ENCODE measurements around the gene KIAA0825.

KIAA0825 gene

GRCh38 chr5:94313696-94314095 lies 304.7 kb downstream of the KIAA0825 start:
- no peaks in the 10 kb centered on the region for H3K36me3 ChIP-seq (ENCODE audit: control insufficient read depth, insufficient read depth, low read length)
- no peak for DNase-seq (ENCODE audit: extremely low read depth, insufficient read length)
- H3K4me3 ChIP-seq (replicated peaks; ENCODE audit: low read depth, low read length): no peak overlapping the region
- H3K27me3 ChIP-seq (replicated peaks; ENCODE audit: control insufficient read depth, insufficient read depth, low read length): no peaks in the 10 kb centered on the region
- no peak for TF ChIP-seq CTCF (IDR thresholded peaks at IDR 0.05; ENCODE audit: insufficient read depth, low read length, poor library complexity, severe bottlenecking)

GRCh38 chr5:94313188-94313587 lies 305.2 kb downstream of the KIAA0825 start:
- H3K4me3 ChIP-seq (replicated peaks; ENCODE audit: low read depth, low read length): no peak overlapping the region
- H3K27me3 ChIP-seq (replicated peaks; ENCODE audit: control insufficient read depth, insufficient read depth, low read length): no peaks in the 10 kb centered on the region
- no peak for DNase-seq (ENCODE audit: extremely low read depth, insufficient read length)
- TF ChIP-seq CTCF (IDR thresholded peaks at IDR 0.05; ENCODE audit: insufficient read depth, low read length, poor library complexity, severe bottlenecking): no peak
- H3K36me3 ChIP-seq (ENCODE audit: control insufficient read depth, insufficient read depth, low read length): no peaks in the 10 kb centered on the region

- TF ChIP-seq CTCF (IDR thresholded peaks at IDR 0.05; ENCODE audit: insufficient read depth, low read length, poor library complexity, severe bottlenecking): no peak
- Histone ChIP-seq H3K27me3 (replicated peaks; ENCODE audit: control insufficient read depth, insufficient read depth, low read length) (no peaks in the 10 kb centered on the region), H3K4me3 (replicated peaks; ENCODE audit: low read depth, low read length) (no peak overlapping the region), H3K36me3 (ENCODE audit: control insufficient read depth, insufficient read depth, low read length) (no peaks in the 10 kb centered on the region)
- no peak for DNase-seq (ENCODE audit: extremely low read depth, insufficient read length)
These were observed 306.1 kb downstream of the KIAA0825 start for GRCh38 chr5:94312298-94312697.

GRCh38 chr5:94310833-94311232 lies 307.6 kb downstream of the KIAA0825 start:
- no peak for DNase-seq (ENCODE audit: extremely low read depth, insufficient read length)
- Histone ChIP-seq H3K36me3 (ENCODE audit: control insufficient read depth, insufficient read depth, low read length) (no peaks in the 10 kb centered on the region), H3K27me3 (replicated peaks; ENCODE audit: control insufficient read depth, insufficient read depth, low read length) (no peaks in the 10 kb centered on the region), H3K4me3 (replicated peaks; ENCODE audit: low read depth, low read length) (no peak overlapping the region)
- no peak for TF ChIP-seq CTCF (IDR thresholded peaks at IDR 0.05; ENCODE audit: insufficient read depth, low read length, poor library complexity, severe bottlenecking)

- Histone ChIP-seq H3K36me3 (ENCODE audit: control insufficient read depth, insufficient read depth, low read length) (no peaks in the 10 kb centered on the region), H3K4me3 (replicated peaks; ENCODE audit: low read depth, low read length) (no peak overlapping the region), H3K27me3 (replicated peaks; ENCODE audit: control insufficient read depth, insufficient read depth, low read length) (no peaks in the 10 kb centered on the region)
- no peak for DNase-seq (ENCODE audit: extremely low read depth, insufficient read length)
- no peak for TF ChIP-seq CTCF (IDR thresholded peaks at IDR 0.05; ENCODE audit: insufficient read depth, low read length, poor library complexity, severe bottlenecking)
These were observed 309.3 kb downstream of the KIAA0825 start for GRCh38 chr5:94309141-94309540.

- no peak for DNase-seq (ENCODE audit: extremely low read depth, insufficient read length)
- H3K4me3 ChIP-seq (replicated peaks; ENCODE audit: low read depth, low read length): no peak overlapping the region
These were observed 310.0 kb downstream of the KIAA0825 start for GRCh38 chr5:94308442-94308841.

More at GRCh38 chr5:94308442-94308841, 310.0 kb downstream of the KIAA0825 start:
- Histone ChIP-seq H3K27me3 (replicated peaks; ENCODE audit: control insufficient read depth, insufficient read depth, low read length) (no peaks in the 10 kb centered on the region), H3K36me3 (ENCODE audit: control insufficient read depth, insufficient read depth, low read length) (no peaks in the 10 kb centered on the region)
- no peak for TF ChIP-seq CTCF (IDR thresholded peaks at IDR 0.05; ENCODE audit: insufficient read depth, low read length, poor library complexity, severe bottlenecking)

All from GM06990 (cell line).